GM13976 (cell line): ENCODE measurements around the gene MEF2C.

Experiments used
- DNase-seq: peaks from one replicate; pipeline ENCODE4 v3.0.0; 2012; ENCODE audit warnings: low spot score
- CTCF ChIP-seq: IDR thresholded peaks from 2 replicates; pipeline ENCODE4 v1.5.1; 2012; ENCODE audit warnings: borderline replicate concordance, mild to moderate bottlenecking; ENCODE audit not compliant: insufficient read depth; ENCODE audit errors: extremely low read depth, missing control alignments, control extremely low read depth
- in situ Hi-C: fragments of 300-500 bp; cut with MboI; formaldehyde crosslinking; loops from one replicate; pipeline ENCODE4 v1.12.0; 2022; ENCODE audit warnings: low sequenced_read_pairs, mixed read lengths, inconsistent platforms; ENCODE audit not compliant: unreplicated experiment

MEF2C gene

GRCh38 chr5:88748666-88749065, 134.3 kb downstream of the MEF2C start:
- DNase-seq, result no peak
- TF ChIP-seq CTCF, result no peak
- in situ Hi-C loops, result loop anchor here (25.0 kb wide), 2 partner anchors 339 to 689 kb away; no protein-coding TSS in a partner anchor

GRCh38 chr5:88746438-88746882, 136.5 kb downstream of the MEF2C start:
- in situ Hi-C loops, result loop anchor here (25.0 kb wide), 2 partner anchors 341 to 691 kb away; no protein-coding TSS in a partner anchor
- no peak for TF ChIP-seq CTCF
- no peak for DNase-seq

- TF ChIP-seq CTCF, result no peak
- in situ Hi-C loops, result loop anchor here (25.0 kb wide), 2 partner anchors 342 to 692 kb away; no protein-coding TSS in a partner anchor
- no peak for DNase-seq
These were observed 137.8 kb downstream of the MEF2C start for GRCh38 chr5:88745093-88745696.

- no peak for TF ChIP-seq CTCF
- in situ Hi-C loops, result loop anchor here (25.0 kb wide), 2 partner anchors 344 to 694 kb away; no protein-coding TSS in a partner anchor
- DNase-seq, result no peak
These were observed 139.7 kb downstream of the MEF2C start for GRCh38 chr5:88743231-88743834.

- in situ Hi-C loops, result loop anchor here (25.0 kb wide), 2 partner anchors 345 to 695 kb away; no protein-coding TSS in a partner anchor
- TF ChIP-seq CTCF, result no peak
These were observed 141.0 kb downstream of the MEF2C start for GRCh38 chr5:88741964-88742363.

GRCh38 chr5:88740604-88741185, 142.3 kb downstream of the MEF2C start:
- TF ChIP-seq CTCF, result no peak
- DNase-seq, result no peak
- in situ Hi-C loops, result loop anchor here (25.0 kb wide), 2 partner anchors 347 to 697 kb away; no protein-coding TSS in a partner anchor

More at GRCh38 chr5:88741964-88742363, 141.0 kb downstream of the MEF2C start:
- DNase-seq, result no peak
